Measurements from ENCODE around the gene SHISAL2A.
"Not testable (repeated sequence)": the region's sequence is repeated elsewhere in the genome, so short reads cannot be mapped to it uniquely, and the experiment has no call there.

SHISAL2A gene

GRCh38 chr1:52691821-52692220 is 58.9 kb downstream of the SHISAL2A start:
- no peak for DNase-seq

GRCh38 chr1:52692697-52693096 is 59.7 kb downstream of the SHISAL2A start:
- DNase-seq = no peak

- not testable (repeated sequence) for DNase-seq
Measured at GRCh38 chr1:52693351-52693750, 60.4 kb downstream of the SHISAL2A start.

- no peak for DNase-seq
Measured at GRCh38 chr1:52693843-52694242, 60.9 kb downstream of the SHISAL2A start.

- DNase-seq = no peak
Measured at GRCh38 chr1:52695627-52696026, 62.7 kb downstream of the SHISAL2A start.

- peak; percentile 52 for DNase-seq
Measured at GRCh38 chr1:52697795-52698674, 65.1 kb downstream of the SHISAL2A start, which contains the start of gene COA7. COA7 (minus strand) TSS chr1:52698347; CDS start chr1:52698326, 21 bp downstream.

- DNase-seq = peak; percentile 71
Measured at GRCh38 chr1:52702886-52703787, 70.2 kb downstream of the SHISAL2A start.

GRCh38 chr1:52706136-52706670 is 73.2 kb downstream of the SHISAL2A start:
- DNase-seq = no peak
